Stimulated activated CD8-positive, alpha-beta memory T cell treated with anti-CD3 and anti-CD28 coated beads, Interleukin-12 subunit alpha, Interleukin-12 subunit beta, amount 100 ng/mL, for 24 hours (primary cell): ENCODE measurements around the gene CLIC3.
A peak's percentile ranks its signal among the peaks of the same experiment; 100 is the strongest.

Experiments
- DNase-seq: peaks from one replicate; pipeline ENCODE4 v3.0.0-alpha.2; 2020; ENCODE audit errors: extremely low read depth

The CLIC3 gene

GRCh38 chr9:137030538-137031527 lies 34.5 kb upstream of the CLIC3 start:
- no peak for DNase-seq

GRCh38 chr9:137030006-137030405 lies 33.6 kb upstream of the CLIC3 start:
- no peak for DNase-seq

GRCh38 chr9:137029058-137029936 lies 32.9 kb upstream of the CLIC3 start:
- peak; percentile 47 for DNase-seq

GRCh38 chr9:137028263-137029057 lies 32.1 kb upstream of the CLIC3 start:
- DNase-seq: peak; percentile 30

GRCh38 chr9:137027369-137028262 lies 31.2 kb upstream of the CLIC3 start, which contains the start of gene ABCA2:
TSS of gene ABCA2 (minus strand) at chr9:137028237. CDS start at chr9:137028140, 97 bp downstream.
- no peak for DNase-seq

GRCh38 chr9:137026828-137027227 lies 30.5 kb upstream of the CLIC3 start:
- no peak for DNase-seq

GRCh38 chr9:137026384-137026783 lies 30.0 kb upstream of the CLIC3 start:
- no peak for DNase-seq

- DNase-seq: no peak
Measured at GRCh38 chr9:137025517-137025966, 29.2 kb upstream of the CLIC3 start.

- DNase-seq: no peak
Measured at GRCh38 chr9:137023583-137023991, 27.2 kb upstream of the CLIC3 start.

- no peak for DNase-seq
Measured at GRCh38 chr9:137023157-137023556, 26.8 kb upstream of the CLIC3 start.

- DNase-seq: no peak
Measured at GRCh38 chr9:137022662-137023008, 26.3 kb upstream of the CLIC3 start.

GRCh38 chr9:137021979-137022661 lies 25.8 kb upstream of the CLIC3 start:
- peak; percentile 51 for DNase-seq

- no peak for DNase-seq
Measured at GRCh38 chr9:137021568-137021978, 25.2 kb upstream of the CLIC3 start.

- no peak for DNase-seq
Measured at GRCh38 chr9:137020771-137021567, 24.6 kb upstream of the CLIC3 start.

- no peak for DNase-seq
Measured at GRCh38 chr9:137019891-137020683, 23.7 kb upstream of the CLIC3 start.

GRCh38 chr9:137018761-137019559 lies 22.6 kb upstream of the CLIC3 start:
- no peak for DNase-seq

- DNase-seq: no peak
Measured at GRCh38 chr9:137017791-137018497, 21.6 kb upstream of the CLIC3 start.
